Heart right ventricle (tissue), 16 donors: ENCODE measurements around the gene CAPN10. TPM values are rescaled to one million over a fixed set of nuclear protein-coding genes. Genes with fewer than 3 reads are reported as not detected.
A peak's percentile ranks its signal among the peaks of the same experiment; 100 is the strongest.

Source experiments
- ATAC-seq, 8 donors: fragments of 200-7000 bp; cut with Tn5 transposase; one replicate each; pipeline ENCODE4 v1.9.1; 2020; ENCODE audit warnings: mild to moderate bottlenecking in 8 of 8, moderate library complexity in 8 of 8, moderate number of reproducible peaks in 1 of 8
- DNase-seq, 2 donors: peaks; one replicate each; pipeline ENCODE4 v3.0.0-alpha.2; 2020
- H3K27ac ChIP-seq, 10 donors: fragments of 200-600 bp; sonication (generic) in 2 of 10; one replicate each; pipeline versions ENCODE4 v1.5.0 to v1.8.0; 2020 to 2022; ENCODE audit warnings: mild to moderate bottlenecking in 3 of 10
- H3K27me3 ChIP-seq, 7 donors: fragments of 200-600 bp; one replicate each; pipeline ENCODE4 v1.8.0; 2021 to 2022; ENCODE audit warnings: mild to moderate bottlenecking in 2 of 7
- H3K36me3 ChIP-seq, 9 donors: fragments of 200-600 bp; sonication (generic) in 1 of 9; one replicate each; pipeline versions ENCODE4 v1.5.0 to v1.8.0; 2020 to 2022; ENCODE audit warnings: mild to moderate bottlenecking in 2 of 9
- H3K4me1 ChIP-seq, 9 donors: fragments of 200-600 bp; sonication (generic) in 1 of 9; one replicate each; pipeline versions ENCODE4 v1.5.0 to v1.8.0; 2020 to 2022; ENCODE audit warnings: mild to moderate bottlenecking in 4 of 9
- H3K4me3 ChIP-seq, 10 donors: fragments of 200-600 bp; sonication (generic) in 2 of 10; one replicate each; pipeline versions ENCODE4 v1.5.0 to v1.8.0; 2020 to 2022; ENCODE audit warnings: mild to moderate bottlenecking in 7 of 10, moderate library complexity in 2 of 10
- H3K9me3 ChIP-seq, 11 donors: fragments of 200-600 bp in 10 of 11; sonication (generic) in 2 of 11; one replicate each; pipeline versions ENCODE4 v1.5.0 to v1.8.0; 2013 to 2022; ENCODE audit warnings: mild to moderate bottlenecking in 2 of 11, control low read depth in 1 of 11, moderate library complexity in 1 of 11
- WGBS, 2 donors: extraction: QIAGEN DNeasy Blood & Tissue Kit; methylation state at CpG; one replicate each; pipeline ENCODE4 v1.1.7; 2013; ENCODE audit warnings: inconsistent platforms in 1 of 2; 5-methylcytosine and 5-hydroxymethylcytosine counted together
- intact Hi-C, 10 donors: fragments of 100-400 bp; cut with DNase I; formaldehyde crosslinking; loops; one replicate each; pipeline versions ENCODE4 v1.11.1 to v1.14.2; 2022
- polyA plus RNA-seq, 2 donors: library from polyadenylated mRNA; stranded (reverse); fragments of 200-250 nt; gene quantifications; one replicate each; pipeline ENCODE4 v1.2.3, GENCODE V29; 2013
- total RNA-seq, 10 donors: library from RNA; stranded (reverse); fragmentation: NEBNext Ultra II Directional in 3 of 10; extraction: Animal tissue kit (Norgen Biotek cat#: 25700) in 3 of 10; gene quantifications; one replicate each; pipeline versions ENCODE4 v1.2.1 to v1.2.4, GENCODE V29; 2021 to 2023
- TF ChIP-seq, protein P1 (sequence below), 9 donors: fragments of 200-600 bp; sonication (generic) in 2 of 9; IDR thresholded peaks; one replicate each; pipeline versions ENCODE4 v1.5.0 to v1.8.0; 2021 to 2022; ENCODE audit warnings: antibody characterized with exemption in 9 of 9, mild to moderate bottlenecking in 5 of 9, moderate library complexity in 1 of 9
- donor health status: Arrhythmogenic right ventricular cardiomyopathy.
- donor health status: ischemic (EF 13 %, LVEDD 7.1; RV severe dilation, severe dysfunction).
- donor health status: healthy with polysubstance abuse.
- donor health status: DM: no; HTN: yes; CAD: no.
- donor health status: DM: no; HTN: no; CAD: no.
- donor health status: ischemic (EF 25% LVEDD 6.9; RV normal size, moderate dysfunction).
- donor health status: ischemic (EF 25% LVEDD 5.7; RV mildly dilated, moderate dysfunction).
- donor health status: healthy.
- donor health status: DM: yes; HTN: yes; CAD: no.
- donor health status: Ischemic cardiomyopathy.
- donor health status: ischemic (EF 35%, LVEDD 5.7; RV mildly dilated, moderate dysfunction).
- donor health status: nonischemic (EF 11% LVEDD 7.7; RV severe dilation, severe dysfunction).
- donor health status: DM: yes; HTN: yes; CAD: no.
- donor health status: PGD.
- donor health status: ischemic (EF 29% LVEDD 5.4; RV normal size, mild dysfunction).
- donor health status: nonischemic (EF 23%, LVEDD 6.1; RV moderate dilation, normal function).

Gene CAPN10
- total and polyA plus RNA-seq, 12 donors, result 16.8 to 89.5 (median 21.0) TPM

DNA sequence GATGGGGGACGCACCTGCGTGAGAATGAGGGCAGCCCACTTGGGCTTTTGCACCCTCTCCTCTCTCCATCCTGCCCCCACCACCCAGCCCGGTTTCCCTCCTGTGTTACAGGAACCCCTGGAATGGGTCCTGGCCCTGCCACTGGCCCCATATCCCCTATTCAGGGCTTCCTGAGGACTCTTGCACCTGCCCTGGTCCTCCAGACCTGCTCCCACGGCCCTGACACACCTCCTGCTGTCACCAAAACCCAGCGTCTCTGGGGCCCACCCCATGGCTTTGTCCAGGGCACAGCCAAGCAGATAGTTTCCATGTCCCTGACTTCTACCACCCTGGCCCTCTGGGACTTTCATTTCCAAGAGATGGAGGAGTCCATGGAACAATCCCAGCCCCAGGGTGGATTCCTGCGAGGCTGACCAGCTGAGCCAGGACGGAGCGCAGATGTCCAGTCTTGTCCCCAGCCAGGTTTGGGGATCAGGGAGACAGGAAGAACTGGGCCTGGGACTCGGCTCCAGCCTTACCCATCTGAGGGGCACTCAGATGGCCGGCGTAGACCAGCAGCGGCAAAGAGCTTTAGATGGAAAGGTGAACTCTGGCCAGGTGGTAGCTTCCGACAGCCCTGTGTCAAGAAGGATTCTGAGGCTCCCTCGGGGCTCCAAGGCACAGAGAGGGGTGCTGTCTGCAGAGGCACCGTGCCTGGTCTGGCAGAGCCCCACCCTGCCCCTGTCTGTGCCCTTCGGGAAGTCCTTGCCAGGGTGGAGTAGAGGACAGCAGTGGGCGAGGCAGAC lies 50.8 kb downstream of the CAPN10 start:
- H3K27me3 ChIP-seq, result peaks cover 0 to 9% (median 0%) of the 10 kb centered on the region in 7 donors
- H3K27ac ChIP-seq, result no peak overlapping the region
- DNase-seq, result no peak
- no peaks in the 10 kb centered on the region for H3K36me3 ChIP-seq
- 85 to 86% methylated on average over 17 of the region's 17 CpGs for WGBS, 2 donors
- peaks cover 0 to 12% (median 7%) of the 10 kb centered on the region in 11 donors for H3K9me3 ChIP-seq
- no peaks in the 10 kb centered on the region for H3K4me1 ChIP-seq
- TF ChIP-seq, protein P1, sequence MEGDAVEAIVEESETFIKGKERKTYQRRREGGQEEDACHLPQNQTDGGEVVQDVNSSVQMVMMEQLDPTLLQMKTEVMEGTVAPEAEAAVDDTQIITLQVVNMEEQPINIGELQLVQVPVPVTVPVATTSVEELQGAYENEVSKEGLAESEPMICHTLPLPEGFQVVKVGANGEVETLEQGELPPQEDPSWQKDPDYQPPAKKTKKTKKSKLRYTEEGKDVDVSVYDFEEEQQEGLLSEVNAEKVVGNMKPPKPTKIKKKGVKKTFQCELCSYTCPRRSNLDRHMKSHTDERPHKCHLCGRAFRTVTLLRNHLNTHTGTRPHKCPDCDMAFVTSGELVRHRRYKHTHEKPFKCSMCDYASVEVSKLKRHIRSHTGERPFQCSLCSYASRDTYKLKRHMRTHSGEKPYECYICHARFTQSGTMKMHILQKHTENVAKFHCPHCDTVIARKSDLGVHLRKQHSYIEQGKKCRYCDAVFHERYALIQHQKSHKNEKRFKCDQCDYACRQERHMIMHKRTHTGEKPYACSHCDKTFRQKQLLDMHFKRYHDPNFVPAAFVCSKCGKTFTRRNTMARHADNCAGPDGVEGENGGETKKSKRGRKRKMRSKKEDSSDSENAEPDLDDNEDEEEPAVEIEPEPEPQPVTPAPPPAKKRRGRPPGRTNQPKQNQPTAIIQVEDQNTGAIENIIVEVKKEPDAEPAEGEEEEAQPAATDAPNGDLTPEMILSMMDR (IDR thresholded peaks at IDR 0.05), result no peak
- intact Hi-C loops, result no loop called here
- ATAC-seq, result peak in 1 of 8 donors; percentile 17
- H3K4me3 ChIP-seq, result no peak overlapping the region

DNA sequence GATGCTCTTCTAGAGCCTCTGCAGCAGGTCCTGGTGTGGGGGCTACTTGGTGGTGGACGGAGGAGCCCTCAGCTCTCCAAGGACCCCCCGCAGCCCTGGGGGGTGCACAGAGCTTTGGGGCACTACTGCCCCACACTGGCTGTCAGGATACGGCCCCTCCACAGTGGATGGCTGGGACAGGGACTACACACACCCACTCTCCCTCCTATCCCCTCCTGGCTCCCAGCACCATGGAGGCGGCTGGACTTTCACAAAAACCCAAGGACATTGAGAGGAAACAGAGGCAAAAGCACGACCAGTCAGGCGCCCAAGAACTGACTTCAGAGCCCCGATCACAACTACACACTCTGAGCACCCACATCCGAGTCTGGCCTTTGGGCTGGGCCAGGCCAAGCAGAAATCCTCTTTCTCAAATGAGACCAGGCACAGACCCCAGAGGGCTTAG lies 51.4 kb downstream of the CAPN10 start:
- no peak for DNase-seq
- peaks cover 0 to 15% (median 0%) of the 10 kb centered on the region in 7 donors for H3K27me3 ChIP-seq

DNA sequence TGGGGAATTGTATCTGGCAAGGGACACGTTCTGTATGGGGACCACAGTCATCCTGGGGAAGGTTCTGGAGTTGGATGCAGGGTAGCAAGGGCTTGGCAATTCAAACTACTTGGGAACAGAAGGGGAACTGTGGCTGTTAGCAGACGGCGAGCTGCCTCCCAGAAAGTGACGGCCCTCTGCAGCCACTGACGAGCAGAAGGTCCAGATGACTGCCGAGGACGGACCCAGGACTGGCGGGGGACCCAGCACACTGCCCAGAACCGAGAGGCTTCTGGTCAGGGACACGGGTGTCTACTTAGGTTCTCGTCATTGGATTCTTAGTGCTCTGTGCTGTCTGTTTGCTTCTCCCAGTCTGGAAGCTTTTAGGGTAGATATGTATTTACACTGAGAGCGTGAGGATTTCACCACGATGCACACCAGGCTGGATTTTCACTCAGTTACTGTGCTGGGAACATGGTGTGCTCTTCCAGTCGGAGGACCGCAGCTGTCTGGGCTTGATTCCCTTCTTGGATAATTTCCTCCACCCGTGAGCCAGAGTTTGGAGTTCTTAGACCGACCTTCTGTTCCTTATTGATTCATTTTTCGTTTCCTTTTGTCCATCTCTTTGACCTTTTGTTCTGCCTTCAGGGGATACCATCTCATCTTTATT lies 52.1 kb downstream of the CAPN10 start:
- intact Hi-C loops, result no loop called here
- H3K4me3 ChIP-seq, result no peak overlapping the region
- TF ChIP-seq, protein P1 (IDR thresholded peaks at IDR 0.05), result no peak
- no peak overlapping the region for H3K27ac ChIP-seq
- no peaks in the 10 kb centered on the region for H3K4me1 ChIP-seq
- WGBS, 2 donors, result 67 to 74% methylated on average over 18 of the region's 18 CpGs
- H3K9me3 ChIP-seq, result peaks cover 0 to 7% (median 3%) of the 10 kb centered on the region in 11 donors
- H3K36me3 ChIP-seq, result no peaks in the 10 kb centered on the region
- peaks cover 0 to 22% (median 4%) of the 10 kb centered on the region in 7 donors for H3K27me3 ChIP-seq
- ATAC-seq, result peak in 3 of 8 donors; percentile 39 to 86 (median 54)
- no peak for DNase-seq

More for the DNA sequence above, 51.4 kb downstream of the CAPN10 start:
- WGBS, 2 donors, result 70 to 77% methylated on average over 8 of the region's 8 CpGs
- intact Hi-C loops, result no loop called here
- peak in 1 of 8 donors; percentile 41 for ATAC-seq
- TF ChIP-seq, protein P1 (IDR thresholded peaks at IDR 0.05), result no peak
- Histone ChIP-seq H3K36me3 (no peaks in the 10 kb centered on the region), H3K4me1 (no peaks in the 10 kb centered on the region), H3K9me3 (peaks cover 0 to 12% (median 7%) of the 10 kb centered on the region in 11 donors), H3K27ac (no peak overlapping the region), H3K4me3 (no peak overlapping the region)

DNA sequence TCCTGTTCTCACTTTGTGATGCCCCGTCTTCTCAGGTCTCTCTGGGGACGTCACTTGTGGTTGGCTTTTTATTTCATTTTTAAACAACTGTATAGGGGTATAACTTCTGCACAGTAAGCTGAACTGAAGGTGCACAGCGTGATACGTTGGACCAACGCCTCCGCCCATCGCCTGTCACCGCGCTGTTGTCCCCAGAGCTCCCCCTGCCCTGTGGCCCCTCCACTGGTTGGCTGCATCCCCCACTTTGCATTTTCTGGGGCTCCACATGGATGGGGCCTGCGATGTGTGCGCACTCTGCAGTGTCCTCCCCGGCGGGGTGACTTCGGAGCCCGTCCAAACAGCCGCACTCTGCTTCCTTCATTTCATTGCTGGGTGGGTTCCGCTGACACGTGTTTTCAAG lies 53.0 kb downstream of the CAPN10 start:
- WGBS, 2 donors, result 89 to 91% methylated on average over 18 of the region's 18 CpGs

More for the DNA sequence above, 53.0 kb downstream of the CAPN10 start:
- Histone ChIP-seq H3K4me3 (no peak overlapping the region), H3K4me1 (no peaks in the 10 kb centered on the region), H3K27me3 (peaks cover 0 to 32% (median 4%) of the 10 kb centered on the region in 7 donors), H3K27ac (no peak overlapping the region), H3K36me3 (no peaks in the 10 kb centered on the region), H3K9me3 (peaks cover 0 to under 1% (median 0%) of the 10 kb centered on the region in 11 donors)
- intact Hi-C loops, result no loop called here
- ATAC-seq, result no peak
- TF ChIP-seq, protein P1 (IDR thresholded peaks at IDR 0.05), result no peak
- no peak for DNase-seq
